ENCODE measurements around the gene GPN2. TPM values are rescaled to one million over a fixed set of nuclear protein-coding genes. Genes with fewer than 3 reads are reported as not detected.
A peak's percentile ranks its signal among the peaks of the same experiment; 100 is the strongest.

The GPN2 gene
- total RNA-seq, 6 experiments from 2014 or later = 28.4 to 39.3 (median 36.1) TPM

- H3K4me3 Mint-ChIP-seq = no peak overlapping the region
- no peak overlapping the region for H3K27ac Mint-ChIP-seq
Measured at GRCh38 chr1:26855636-26856035, 34.4 kb downstream of the GPN2 start.

GRCh38 chr1:26854906-26855305, 35.2 kb downstream of the GPN2 start:
- no peak for TF ChIP-seq CTCF (IDR thresholded peaks at IDR 0.05)
- H3K27ac Mint-ChIP-seq = no peak overlapping the region
- peaks cover 1% of the 10 kb centered on the region; the same call in 1 of the 2 replicates for H3K27me3 Mint-ChIP-seq (ENCODE audit: insufficient read depth)
- peaks cover 8% of the 10 kb centered on the region for H3K4me1 Mint-ChIP-seq (ENCODE audit: low read depth)
- peaks cover 11% of the 10 kb centered on the region for H3K36me3 Mint-ChIP-seq (ENCODE audit: low read depth)
- H3K4me3 Mint-ChIP-seq = no peak overlapping the region
- no peaks in the 10 kb centered on the region for H3K9me3 Mint-ChIP-seq
- no peak for DNase-seq

More at GRCh38 chr1:26855636-26856035, 34.4 kb downstream of the GPN2 start:
- H3K4me1 Mint-ChIP-seq (ENCODE audit: low read depth) = peaks cover 6% of the 10 kb centered on the region
- DNase-seq = no peak
- no peak for TF ChIP-seq CTCF (IDR thresholded peaks at IDR 0.05)
- H3K9me3 Mint-ChIP-seq = no peaks in the 10 kb centered on the region
- H3K36me3 Mint-ChIP-seq (ENCODE audit: low read depth) = peaks cover 9% of the 10 kb centered on the region
- H3K27me3 Mint-ChIP-seq (ENCODE audit: insufficient read depth) = peaks cover 1% of the 10 kb centered on the region; the same call in 1 of the 2 replicates

- DNase-seq = no peak
- H3K4me3 Mint-ChIP-seq = no peak overlapping the region
- no peaks in the 10 kb centered on the region for H3K9me3 Mint-ChIP-seq
- peaks cover 22% of the 10 kb centered on the region for H3K4me1 Mint-ChIP-seq (ENCODE audit: low read depth)
- H3K27me3 Mint-ChIP-seq (ENCODE audit: insufficient read depth) = peaks cover 1% of the 10 kb centered on the region; the same call in 1 of the 2 replicates
- peak overlapping the region; percentile 70 for H3K27ac Mint-ChIP-seq
- H3K36me3 Mint-ChIP-seq (ENCODE audit: low read depth) = peaks cover 15% of the 10 kb centered on the region
- no peak for TF ChIP-seq CTCF (IDR thresholded peaks at IDR 0.05)
Measured at GRCh38 chr1:26853600-26853999, 36.5 kb downstream of the GPN2 start.

- H3K9me3 Mint-ChIP-seq = no peaks in the 10 kb centered on the region
- TF ChIP-seq CTCF (IDR thresholded peaks at IDR 0.05) = peak; percentile 91
- H3K4me1 Mint-ChIP-seq (ENCODE audit: low read depth) = peaks cover 26% of the 10 kb centered on the region
- H3K36me3 Mint-ChIP-seq (ENCODE audit: low read depth) = peaks cover 15% of the 10 kb centered on the region
- DNase-seq = peak; percentile 88
- no peak overlapping the region for H3K4me3 Mint-ChIP-seq
- peak overlapping the region; percentile 70 for H3K27ac Mint-ChIP-seq
- H3K27me3 Mint-ChIP-seq (ENCODE audit: insufficient read depth) = peaks cover 1% of the 10 kb centered on the region; the same call in 1 of the 2 replicates
Measured at GRCh38 chr1:26853156-26853555, 36.9 kb downstream of the GPN2 start.

- Mint-ChIP-seq H3K4me3 (no peak overlapping the region), H3K4me1 (ENCODE audit: low read depth) (peaks cover 30% of the 10 kb centered on the region), H3K27me3 (ENCODE audit: insufficient read depth) (peaks cover 1% of the 10 kb centered on the region; the same call in 1 of the 2 replicates), H3K9me3 (no peaks in the 10 kb centered on the region), H3K27ac (peak overlapping the region; percentile 70), H3K36me3 (ENCODE audit: low read depth) (peaks cover 17% of the 10 kb centered on the region)
- DNase-seq = no peak
- no peak for TF ChIP-seq CTCF (IDR thresholded peaks at IDR 0.05)
Measured at GRCh38 chr1:26852701-26853100, 37.4 kb downstream of the GPN2 start.
